Gastrocnemius medialis (tissue), 4 donors: ENCODE results near the gene KIF4A.

ENCODE experiments used
- CTCF ChIP-seq, 5 experiments: fragments of 450-650 bp in 3 of 5; fragments of 200-600 bp in 2 of 5; sonication (generic) in 2 of 5; IDR thresholded peaks in 4 of 5; conservative IDR thresholded peaks in 1 of 5; 1 replicate in 4 of 5; 2 replicates in 1 of 5; pipeline ENCODE4 v1.5.1; 2016 to 2019; ENCODE audit warnings: antibody characterized with exemption in 5 of 5, mild to moderate bottlenecking in 3 of 5, moderate library complexity in 3 of 5
- POLR2A ChIP-seq, 2 donors: fragments of 450-650 bp; IDR thresholded peaks; one replicate each; pipeline ENCODE4 v1.6.1; 2017; ENCODE audit warnings: antibody characterized with exemption in 2 of 2, mild to moderate bottlenecking in 2 of 2, moderate library complexity in 2 of 2

GRCh38 chrX:70398899-70399298 lies 109.0 kb downstream of the KIF4A start:
- TF ChIP-seq POLR2A (IDR thresholded peaks at IDR 0.05) (no peak), CTCF (IDR thresholded peaks at IDR 0.05 in 4 of 5, conservative IDR thresholded peaks at IDR 0.05 in 1 of 5) (no peak)
